ENCODE results near the gene MEIS2. TPM values are rescaled to one million over a fixed set of nuclear protein-coding genes. Genes with fewer than 3 reads are reported as not detected.

MEIS2 gene
- total RNA-seq, 2 donors from 2014 or later, result 24.3 to 29.8 TPM

GRCh38 chr15:37004373-37004869, 95.9 kb downstream of the MEIS2 start:
- no peak for DNase-seq (ENCODE audit: low spot score)
- Histone ChIP-seq H3K4me3 (no peak overlapping the region), H3K9me3 (no peaks in the 10 kb centered on the region), H3K4me1 (peaks cover 0 to 4% of the 10 kb centered on the region in 2 donors), H3K36me3 (no peaks in the 10 kb centered on the region), H3K27me3 (no peaks in the 10 kb centered on the region), H3K27ac (no peak overlapping the region)
- no peak for TF ChIP-seq CTCF (IDR thresholded peaks at IDR 0.05)

DNA sequence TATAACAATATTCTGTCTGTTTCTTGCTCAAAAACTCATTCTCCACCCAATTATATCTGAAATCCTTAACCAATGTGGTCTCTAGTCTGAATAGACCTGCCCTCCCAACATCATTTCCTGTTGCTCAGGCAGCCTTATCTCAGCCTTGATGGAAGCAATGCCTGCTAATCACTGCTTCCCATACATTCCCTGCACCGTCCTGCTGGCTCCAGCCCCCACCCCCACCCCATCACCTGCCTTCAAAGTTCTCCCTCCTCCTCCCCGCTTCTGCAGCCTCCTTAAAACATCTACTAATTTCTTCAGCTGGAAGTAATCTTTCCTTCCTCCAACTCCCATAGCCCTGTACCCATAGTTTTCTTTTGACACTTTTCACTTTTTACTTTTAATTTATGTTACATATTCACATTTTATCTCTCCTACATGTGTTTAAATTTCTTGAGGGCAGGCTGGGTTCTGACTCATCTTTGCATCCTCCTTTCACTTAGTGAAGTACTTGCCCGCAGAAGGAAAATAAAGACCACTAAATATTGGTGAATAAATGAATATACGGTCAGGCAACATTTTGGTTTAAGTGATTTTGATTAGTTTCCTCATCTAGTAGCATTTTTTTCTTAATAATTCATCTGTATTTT, 98.2 kb downstream of the MEIS2 start:
- Histone ChIP-seq H3K4me1 (peaks cover 0 to 1% of the 10 kb centered on the region in 2 donors), H3K27me3 (no peaks in the 10 kb centered on the region), H3K36me3 (no peaks in the 10 kb centered on the region), H3K4me3 (no peak overlapping the region), H3K9me3 (no peaks in the 10 kb centered on the region), H3K27ac (no peak overlapping the region)
- DNase-seq (ENCODE audit: low spot score), result no peak
- TF ChIP-seq CTCF (IDR thresholded peaks at IDR 0.05), result no peak

- Histone ChIP-seq H3K4me3 (no peak overlapping the region), H3K27me3 (no peaks in the 10 kb centered on the region), H3K27ac (no peak overlapping the region), H3K36me3 (no peaks in the 10 kb centered on the region), H3K4me1 (peaks cover 0 to 9% of the 10 kb centered on the region in 2 donors), H3K9me3 (no peaks in the 10 kb centered on the region)
- no peak for DNase-seq (ENCODE audit: low spot score)
- no peak for TF ChIP-seq CTCF (IDR thresholded peaks at IDR 0.05)
These were observed 98.9 kb downstream of the MEIS2 start for GRCh38 chr15:37001417-37001816.

GRCh38 chr15:36999778-37000177, 100.6 kb downstream of the MEIS2 start:
- Histone ChIP-seq H3K4me1 (peaks cover 0 to 12% of the 10 kb centered on the region in 2 donors), H3K36me3 (no peaks in the 10 kb centered on the region), H3K27me3 (no peaks in the 10 kb centered on the region), H3K27ac (no peak overlapping the region), H3K4me3 (no peak overlapping the region), H3K9me3 (no peaks in the 10 kb centered on the region)
- TF ChIP-seq CTCF (IDR thresholded peaks at IDR 0.05), result no peak
- no peak for DNase-seq (ENCODE audit: low spot score)

DNA sequence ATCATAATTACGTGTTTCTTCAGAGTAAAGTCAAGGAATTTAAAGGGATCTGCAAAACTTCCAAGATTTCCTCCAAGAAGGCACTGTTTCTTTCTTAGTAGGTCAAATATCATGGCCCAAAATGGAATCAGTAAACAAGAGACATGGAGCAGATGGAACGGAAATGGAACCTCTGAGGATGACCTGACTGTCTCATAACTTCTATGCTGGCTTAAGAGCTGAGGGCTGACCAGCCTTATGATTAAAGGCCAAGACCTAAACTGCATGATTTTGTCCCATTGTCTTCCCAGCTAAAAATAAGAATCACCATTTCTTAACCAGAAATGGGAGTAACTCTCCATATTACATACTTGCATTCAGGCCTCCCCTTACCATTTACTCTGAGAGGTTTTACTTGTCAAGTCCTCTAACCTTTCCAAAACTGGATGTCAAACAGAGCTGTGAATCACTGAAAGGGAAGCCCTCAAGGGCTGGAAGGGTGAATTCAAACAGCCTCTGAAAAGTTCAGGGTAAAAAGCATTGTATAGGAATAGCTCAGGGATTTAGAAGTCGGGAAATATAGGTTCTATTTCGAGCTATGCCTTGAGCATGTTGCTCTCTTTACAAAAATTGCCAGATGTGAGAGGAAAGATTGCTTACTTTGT, 103.7 kb downstream of the MEIS2 start:
- no peak for TF ChIP-seq CTCF (IDR thresholded peaks at IDR 0.05)
- DNase-seq (ENCODE audit: low spot score), result no peak
- peaks cover 0 to 12% of the 10 kb centered on the region in 2 donors for H3K4me1 ChIP-seq
- H3K9me3 ChIP-seq, result no peaks in the 10 kb centered on the region
- no peak overlapping the region for H3K27ac ChIP-seq
- no peaks in the 10 kb centered on the region for H3K36me3 ChIP-seq
- H3K4me3 ChIP-seq, result no peak overlapping the region
- H3K27me3 ChIP-seq, result no peaks in the 10 kb centered on the region
